ENCODE data around the gene CRTC2. TPM values are rescaled to one million over a fixed set of nuclear protein-coding genes. Genes with fewer than 3 reads are reported as not detected.
A peak's percentile ranks its signal among the peaks of the same experiment; 100 is the strongest.
"Not testable (repeated sequence)": the region's sequence is repeated elsewhere in the genome, so short reads cannot be mapped to it uniquely, and the experiment has no call there.

The CRTC2 gene
- 2.0 and 4.6 TPM in 2 replicates for total RNA-seq

GRCh38 chr1:153958111-153958960, at the start of gene CRTC2:
Gene CRTC2 (minus strand): TSS chr1:153958612. CDS start chr1:153958497, 115 bp downstream.
- DNase-seq (ENCODE audit: low read depth in 2 of 2), result peak; percentile 97 to 98

- DNase-seq (ENCODE audit: low read depth in 2 of 2), result no peak
Observed at GRCh38 chr1:154006136-154006535, 47.7 kb upstream of the CRTC2 start.

- DNase-seq (ENCODE audit: low read depth in 2 of 2), result no peak
Observed at GRCh38 chr1:154000420-154000819, 42.0 kb upstream of the CRTC2 start.

DNA sequence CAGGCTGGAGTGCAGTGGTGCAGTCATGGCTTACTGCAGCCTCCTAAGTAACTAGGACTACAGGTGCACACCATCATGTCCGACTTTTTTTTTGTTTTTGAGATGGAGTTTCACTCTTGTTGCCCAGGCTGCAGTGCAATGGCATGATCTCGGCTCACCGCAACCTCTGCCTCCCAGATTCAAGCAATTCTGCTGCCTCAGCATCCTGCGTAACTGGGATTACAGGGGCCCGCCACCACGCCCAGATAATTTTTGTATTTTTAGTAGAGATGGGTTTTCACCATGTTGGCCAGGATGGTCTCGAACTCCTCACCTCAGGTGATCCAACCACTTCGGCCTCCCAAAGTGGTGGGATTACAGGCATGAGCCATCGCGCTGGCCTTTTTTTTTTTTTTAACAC, 38.5 kb upstream of the CRTC2 start:
- DNase-seq (ENCODE audit: low read depth in 2 of 2), result not testable (repeated sequence)

DNA sequence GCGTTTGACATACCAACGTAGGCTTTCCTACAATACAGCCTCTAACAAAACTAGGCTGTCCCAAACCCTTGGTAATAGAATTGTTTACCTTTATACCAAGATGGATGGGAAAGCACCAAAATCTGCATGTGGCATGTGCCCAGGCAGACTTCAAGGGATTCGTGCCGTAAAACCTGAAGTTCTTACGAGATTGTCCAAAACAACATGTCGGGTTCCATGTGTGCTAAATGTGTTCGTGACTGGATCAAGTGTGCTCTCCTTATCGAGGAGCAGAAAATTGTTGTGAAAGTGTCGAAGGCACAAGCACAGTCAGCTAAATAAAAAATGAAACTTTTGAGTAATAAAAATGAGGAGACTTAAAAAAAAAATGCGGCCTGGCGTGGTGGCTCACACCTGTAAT, 37.2 kb upstream of the CRTC2 start:
- DNase-seq (ENCODE audit: low read depth in 2 of 2), result no peak

DNA sequence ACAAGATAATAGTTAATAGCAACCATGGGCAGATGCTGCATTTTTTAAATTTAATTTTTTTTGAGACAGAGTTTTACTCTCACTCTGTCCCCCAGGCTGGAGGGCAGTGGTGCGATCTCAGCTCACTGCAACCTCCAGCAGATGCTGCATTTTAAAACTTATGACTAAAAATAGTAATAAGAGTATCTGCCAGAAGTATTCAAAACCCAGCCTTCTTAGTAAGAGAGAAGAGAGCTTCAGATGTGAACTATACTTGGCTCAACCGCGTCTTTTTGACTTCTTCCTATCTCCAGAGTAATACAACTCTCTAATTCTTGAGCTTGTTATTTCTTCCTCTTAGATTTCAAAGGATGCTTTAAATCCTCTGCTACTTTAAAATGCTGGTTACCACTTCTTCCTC, 36.8 kb upstream of the CRTC2 start:
- no peak for DNase-seq (ENCODE audit: low read depth in 2 of 2)

DNA sequence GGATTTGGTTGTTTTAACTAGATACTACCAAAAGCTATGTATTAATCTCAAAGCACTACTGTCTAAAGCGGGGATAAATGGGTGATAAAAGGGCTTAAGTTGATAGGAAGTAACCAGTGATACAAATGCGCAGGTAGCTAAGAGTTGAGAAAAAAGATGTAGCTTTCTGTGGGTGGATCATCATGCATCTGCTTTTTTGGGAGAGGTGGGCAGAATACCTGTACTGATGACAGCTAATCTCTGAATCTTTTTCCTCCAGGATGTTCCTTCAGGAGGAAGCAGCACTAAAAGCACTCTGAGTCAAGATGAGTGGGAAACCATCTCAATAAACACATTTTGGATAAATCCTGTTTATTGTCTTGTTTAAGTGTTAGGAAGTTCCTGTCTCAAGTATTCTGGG, 33.4 kb upstream of the CRTC2 start:
- DNase-seq (ENCODE audit: low read depth in 2 of 2), result no peak

GRCh38 chr1:153991151-153991630, 32.8 kb upstream of the CRTC2 start:
- peak; percentile 16 to 20 for DNase-seq (ENCODE audit: low read depth in 2 of 2)

DNA sequence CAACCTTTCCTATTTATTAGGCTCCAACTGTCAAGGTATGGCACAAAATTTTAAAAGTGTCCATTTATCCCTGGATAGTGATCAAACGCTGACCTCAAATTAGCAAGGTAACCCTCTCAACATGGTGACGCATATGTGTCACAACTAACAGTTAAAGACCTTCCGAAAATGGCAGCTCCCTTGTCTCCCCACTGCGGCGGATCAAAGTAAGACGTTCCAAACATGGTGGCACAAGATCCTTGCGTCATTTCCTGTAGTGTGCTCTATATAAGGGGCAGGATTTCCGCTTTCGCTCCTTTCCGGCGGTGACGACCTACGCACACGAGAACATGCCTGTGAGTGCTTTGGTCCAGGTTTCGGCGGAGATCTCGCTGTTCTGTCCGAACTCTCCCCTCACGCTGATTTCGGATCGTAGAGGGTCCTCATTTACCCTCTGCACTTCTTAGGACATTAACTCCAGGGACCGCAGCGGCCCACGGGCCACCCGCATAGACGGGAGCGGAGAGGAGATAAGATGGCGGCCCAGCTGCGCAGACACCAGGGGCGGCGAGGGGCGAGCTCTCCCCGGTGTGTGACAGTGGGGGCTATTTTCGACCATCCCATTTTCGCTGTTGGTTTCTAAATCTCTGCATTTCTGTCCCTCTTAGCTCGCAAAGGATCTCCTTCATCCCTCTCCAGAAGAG, 32.2 kb upstream of the CRTC2 start, which contains the start of gene RPS27:
TSS of gene RPS27 (plus strand) at position 295 of the 683 bp plus-strand sequence. CDS start at position 330, 35 bp downstream.
- peak; percentile 98 for DNase-seq (ENCODE audit: low read depth in 2 of 2)

DNA sequence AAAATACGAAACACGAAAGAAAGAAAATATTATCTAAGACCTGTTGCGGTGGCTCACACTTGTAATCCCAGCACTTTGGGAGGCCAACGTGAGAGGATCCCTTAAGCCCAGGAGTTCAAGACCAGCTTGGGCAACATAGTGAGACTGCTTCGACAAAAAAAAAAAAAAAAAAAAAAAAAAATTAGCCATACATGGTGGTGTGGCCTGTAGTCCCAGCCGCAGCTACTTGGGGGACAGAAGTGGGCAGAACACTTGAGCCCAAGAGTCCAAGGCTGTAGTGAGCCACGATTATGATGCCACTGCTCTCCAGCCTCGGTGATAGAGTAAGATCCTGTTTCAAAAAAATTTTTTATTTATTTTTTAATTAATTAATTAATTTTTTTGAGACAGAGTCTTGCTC, 29.2 kb upstream of the CRTC2 start:
- no peak for DNase-seq (ENCODE audit: low read depth in 2 of 2)

DNA sequence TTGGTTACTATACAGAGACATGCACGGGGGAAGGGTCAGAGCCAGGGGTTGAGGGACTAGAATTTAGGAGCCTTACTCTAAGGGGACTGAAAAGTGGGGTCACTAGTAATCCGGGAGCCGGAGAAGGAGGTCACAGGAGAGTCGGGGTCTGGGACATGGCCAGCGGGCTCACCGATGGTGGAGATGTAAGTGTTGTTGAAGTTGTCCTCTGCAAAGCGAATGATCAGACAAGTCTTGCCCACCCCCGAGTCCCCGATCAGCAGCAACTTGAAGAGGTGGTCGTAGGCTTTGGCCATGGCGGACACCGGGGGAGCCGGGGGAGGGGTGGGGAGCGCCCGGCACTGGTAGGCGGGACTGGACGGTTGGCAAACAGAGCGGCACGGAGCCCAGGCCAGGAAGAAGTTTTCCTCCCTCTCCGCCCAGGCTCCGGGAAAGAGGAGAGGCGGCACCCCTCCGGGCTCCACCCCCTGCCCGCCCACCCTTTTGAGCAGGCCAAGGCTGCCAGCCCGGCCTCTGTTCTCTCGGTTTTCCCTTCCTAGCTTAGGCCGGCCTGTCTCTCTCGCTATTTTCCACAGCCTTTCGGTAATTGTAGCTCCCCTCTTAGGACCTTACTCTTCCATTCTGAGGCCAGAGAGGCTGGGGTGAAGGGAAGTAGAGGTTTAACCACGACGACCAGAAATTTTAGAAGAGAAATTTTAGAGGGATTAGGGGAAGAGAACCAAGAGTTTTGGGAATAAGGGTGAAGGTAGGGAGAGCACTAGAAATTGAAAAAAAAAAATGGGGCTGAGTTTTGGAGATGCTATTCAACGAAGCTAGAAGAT, 27.7 kb upstream of the CRTC2 start, which contains the start of gene RAB13:
TSS of gene RAB13 (minus strand) at position 399 of the 821 bp plus-strand sequence. CDS start at position 296, 103 bp downstream.
- DNase-seq (ENCODE audit: low read depth in 2 of 2), result peak; percentile 77 to 84

DNA sequence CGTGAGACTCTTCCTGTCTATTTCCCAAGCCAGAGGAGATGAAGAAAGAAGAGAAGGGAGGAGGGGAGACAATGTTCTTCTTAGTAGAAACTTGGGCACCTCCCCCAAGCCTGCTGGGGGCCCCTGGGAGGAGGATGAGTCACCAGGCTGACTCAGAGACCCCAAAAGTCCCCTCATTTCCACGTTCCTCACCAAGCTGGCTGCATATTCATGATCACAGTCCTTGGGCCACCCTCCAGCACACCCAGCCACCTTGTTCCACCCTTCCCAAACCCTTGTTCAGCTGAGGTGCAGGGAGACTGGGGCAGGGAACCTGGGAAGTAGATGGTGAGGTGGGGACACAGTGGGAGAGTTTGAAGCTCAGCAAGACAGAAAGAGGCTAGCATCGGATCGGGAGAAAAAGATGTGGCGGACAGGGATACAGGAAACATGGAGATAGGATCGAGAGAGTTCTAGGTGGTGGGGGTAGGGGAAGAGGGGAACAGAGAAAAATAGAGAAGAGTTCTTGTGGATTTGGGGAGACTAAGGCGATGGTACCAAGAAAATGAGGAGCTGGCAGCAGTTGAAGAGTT, 27.0 kb upstream of the CRTC2 start:
- DNase-seq (ENCODE audit: low read depth in 2 of 2), result peak in 1 of 2 donors; percentile 74

GRCh38 chr1:153984123-153984894, 25.9 kb upstream of the CRTC2 start:
- DNase-seq (ENCODE audit: low read depth in 2 of 2), result no peak

- DNase-seq (ENCODE audit: low read depth in 2 of 2), result not testable (repeated sequence)
Observed at GRCh38 chr1:153981735-153982134, 23.3 kb upstream of the CRTC2 start.

DNA sequence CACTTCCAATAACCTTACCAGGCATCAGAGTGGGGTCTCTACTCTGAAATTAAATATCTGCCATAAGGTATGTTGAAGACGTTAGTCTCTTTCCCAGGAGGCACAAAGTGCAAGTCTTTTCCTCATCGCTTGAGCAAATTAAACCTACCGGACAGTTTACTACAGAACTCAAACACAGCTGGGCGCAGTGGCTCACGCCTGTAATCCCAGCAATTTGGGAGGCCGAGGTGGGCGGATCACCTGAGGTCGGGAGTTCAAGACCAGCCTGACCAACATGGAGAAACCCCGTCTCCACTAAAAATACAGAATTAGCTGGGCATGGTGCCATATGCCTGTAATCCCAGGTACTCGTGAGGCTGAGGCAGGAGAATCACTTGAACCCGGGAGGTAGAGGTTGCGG, 20.7 kb upstream of the CRTC2 start:
- DNase-seq (ENCODE audit: low read depth in 2 of 2), result not testable (repeated sequence)

- DNase-seq (ENCODE audit: low read depth in 2 of 2), result no peak
Observed at GRCh38 chr1:153978274-153978909, 20.0 kb upstream of the CRTC2 start.

DNA sequence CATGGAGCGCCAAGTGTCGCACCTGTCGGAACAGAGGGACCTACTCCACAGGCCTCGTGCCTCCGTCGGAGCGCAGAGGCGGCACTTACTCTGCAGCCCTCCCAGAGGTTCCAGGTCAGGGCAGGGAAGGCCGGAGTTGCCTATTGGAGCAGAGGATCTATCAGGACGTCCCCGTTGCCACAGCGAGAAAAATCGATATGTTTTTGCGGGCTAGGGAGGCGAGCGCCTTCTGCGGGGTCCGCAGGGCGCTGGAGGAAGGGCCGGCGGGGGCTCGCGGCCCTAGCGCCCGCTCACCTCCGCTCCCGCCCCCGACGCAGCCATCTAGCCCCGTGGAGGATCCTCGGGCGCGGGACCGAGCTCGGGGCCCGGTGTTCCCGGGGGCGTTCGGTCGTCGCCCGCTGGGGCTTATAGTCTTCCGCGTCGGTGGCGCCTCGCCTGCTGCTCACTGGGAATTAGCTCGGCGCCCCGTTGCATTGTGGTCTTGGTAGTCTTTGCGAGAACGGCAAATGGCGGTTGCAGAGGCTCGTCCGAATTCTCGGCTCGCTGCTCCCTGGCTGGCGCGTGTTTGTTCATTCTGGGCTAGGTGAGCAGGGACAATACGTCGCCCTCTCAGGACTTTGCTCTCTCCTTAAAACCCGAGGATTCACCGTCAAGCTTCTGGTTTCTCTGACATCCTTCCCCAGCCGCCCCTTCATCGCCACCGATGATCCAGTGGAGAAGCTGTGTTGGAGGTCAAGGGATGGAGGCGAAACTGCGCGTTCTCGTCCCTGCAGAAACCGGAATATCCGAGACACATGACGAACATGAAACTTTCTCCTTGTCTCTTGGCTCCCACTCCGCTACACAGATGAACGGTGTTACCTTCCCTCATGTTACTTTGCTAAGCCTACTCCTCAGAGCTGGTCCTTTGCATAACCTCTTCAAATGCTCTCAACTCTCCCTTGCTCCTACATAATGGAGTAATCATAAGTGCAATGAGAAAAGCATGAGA, 19.1 kb upstream of the CRTC2 start, which contains the start of gene JTB:
TSS of gene JTB (minus strand) at position 425 of the 991 bp plus-strand sequence. CDS start at position 3, 422 bp downstream.
- DNase-seq (ENCODE audit: low read depth in 2 of 2), result peak; percentile 85 to 86

DNA sequence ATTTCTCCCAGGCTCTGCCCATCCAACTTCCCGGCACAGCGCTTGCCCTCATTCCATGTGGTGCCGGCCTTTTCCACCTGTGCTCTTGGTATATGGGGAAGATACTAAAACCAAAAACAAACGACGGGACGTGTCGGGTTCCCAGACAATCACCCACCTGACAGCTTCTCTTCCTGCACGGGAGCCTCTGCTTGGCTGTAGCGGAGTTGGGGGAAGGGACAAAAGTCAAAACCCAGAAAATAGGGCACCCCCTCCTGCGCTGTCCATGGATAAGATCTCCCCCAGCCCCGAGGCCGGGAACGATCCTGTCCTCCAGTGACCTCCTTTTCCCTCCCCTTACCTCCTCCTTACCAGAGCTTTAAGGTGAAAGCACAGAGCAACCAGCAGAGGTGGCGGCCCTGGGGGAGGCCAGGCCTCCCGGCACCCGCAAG, 18.4 kb upstream of the CRTC2 start:
- DNase-seq (ENCODE audit: low read depth in 2 of 2), result no peak
